ENCODE results near the gene P4HTM.

P4HTM gene

DNA sequence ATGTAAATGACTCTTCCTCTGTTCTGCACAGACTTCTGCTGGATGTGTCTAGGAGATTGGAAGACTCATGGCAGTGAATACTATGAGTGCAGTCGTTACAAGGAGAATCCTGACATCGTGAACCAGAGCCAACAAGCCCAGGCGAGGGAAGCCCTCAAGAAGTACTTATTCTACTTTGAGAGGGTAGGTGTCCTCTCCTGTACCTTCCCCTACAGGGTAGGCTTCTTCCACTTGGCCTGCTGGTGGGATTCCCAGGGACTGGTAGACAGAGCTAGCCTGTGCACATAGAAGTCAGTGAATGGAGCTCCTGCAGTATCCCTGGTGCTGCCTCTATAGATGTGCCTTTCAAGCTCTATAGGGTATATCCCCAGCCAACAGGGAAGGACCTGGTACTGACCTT is 10.6 kb upstream of the P4HTM start:
- Histone ChIP-seq H3K27ac (ENCODE audit: low read length) (no peak overlapping the region), H3K27me3 (ENCODE audit: insufficient read depth, low read length, poor library complexity) (no peaks in the 10 kb centered on the region), H3K4me3 (ENCODE audit: low read depth in 1 of 2, low read length in 2 of 2) (no peak overlapping the region), H3K9me3 (ENCODE audit: insufficient read depth, low read length, severe bottlenecking) (no peaks in the 10 kb centered on the region), H3K4me2 (ENCODE audit: insufficient read depth, low read length) (no peak overlapping the region), H2AFZ (ENCODE audit: low read depth, low read length) (no peak overlapping the region), H3K9ac (ENCODE audit: low read depth, low read length) (no peak overlapping the region), H3K79me2 (ENCODE audit: insufficient read depth, low read length) (no peaks in the 10 kb centered on the region), H3K36me3 (ENCODE audit: insufficient read depth, low read length) (peaks cover 85% of the 10 kb centered on the region), H3K4me1 (ENCODE audit: insufficient read depth, low read length) (no peaks in the 10 kb centered on the region), H4K20me1 (ENCODE audit: insufficient read depth, low read length) (0 out of 2 replicates have a peak, but pooled peaks cover 2% of the 10 kb centered on the region)
- ATAC-seq (ENCODE audit: insufficient read depth, low read depth), result no peak
- TF ChIP-seq EZH2 (IDR thresholded peaks at IDR 0.05; ENCODE audit: borderline replicate concordance, low read depth, low read length, severe bottlenecking), result no peak
- DNase-seq, result no peak

DNA sequence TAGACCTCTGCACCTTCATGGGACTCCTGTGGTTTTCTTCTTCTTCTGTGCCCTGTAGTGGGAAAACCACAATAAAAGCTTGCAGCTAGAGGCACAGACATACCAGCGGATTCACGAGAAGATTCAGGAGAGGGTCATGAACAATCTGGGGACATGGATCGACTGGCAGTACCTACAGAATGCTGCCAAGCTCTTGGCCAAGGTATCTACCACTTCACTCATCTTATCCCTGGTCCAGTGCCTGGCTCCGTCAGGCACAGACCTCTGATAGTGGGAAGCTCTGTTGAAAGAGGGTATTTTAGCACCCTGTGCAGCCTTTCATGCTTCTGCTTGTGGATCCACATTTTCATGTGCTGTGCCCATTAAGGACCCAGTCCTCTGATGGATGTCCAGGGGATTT is 9.7 kb upstream of the P4HTM start:
- TF ChIP-seq EZH2 (IDR thresholded peaks at IDR 0.05; ENCODE audit: borderline replicate concordance, low read depth, low read length, severe bottlenecking) (no peak), CTCF (IDR thresholded peaks at IDR 0.05; ENCODE audit: borderline replicate concordance, extremely low read depth, low read length, poor library complexity, severe bottlenecking) (no peak)
- no peak for ATAC-seq (ENCODE audit: insufficient read depth, low read depth)
- H3K4me3 ChIP-seq (ENCODE audit: low read depth in 1 of 2, low read length in 2 of 2), result no peak overlapping the region
- H2AFZ ChIP-seq (ENCODE audit: low read depth, low read length), result no peak overlapping the region
- DNase-seq, result no peak
- no peak overlapping the region for H3K27ac ChIP-seq (ENCODE audit: low read length)
- no peak overlapping the region for H3K9ac ChIP-seq (ENCODE audit: low read depth, low read length)
- H3K27me3 ChIP-seq (ENCODE audit: insufficient read depth, low read length, poor library complexity), result no peaks in the 10 kb centered on the region
- H3K4me2 ChIP-seq (ENCODE audit: insufficient read depth, low read length), result no peak overlapping the region
- H3K4me1 ChIP-seq (ENCODE audit: insufficient read depth, low read length), result no peaks in the 10 kb centered on the region
- H3K9me3 ChIP-seq (ENCODE audit: insufficient read depth, low read length, severe bottlenecking), result no peaks in the 10 kb centered on the region
- peaks cover 83% of the 10 kb centered on the region for H3K36me3 ChIP-seq (ENCODE audit: insufficient read depth, low read length)
- 0 out of 2 replicates have a peak, but pooled peaks cover 2% of the 10 kb centered on the region for H4K20me1 ChIP-seq (ENCODE audit: insufficient read depth, low read length)
- no peaks in the 10 kb centered on the region for H3K79me2 ChIP-seq (ENCODE audit: insufficient read depth, low read length)

GRCh38 chr3:48982016-48982415 is 8.0 kb upstream of the P4HTM start:
- no peak for ATAC-seq (ENCODE audit: insufficient read depth, low read depth)
- no peaks in the 10 kb centered on the region for H3K27me3 ChIP-seq (ENCODE audit: insufficient read depth, low read length, poor library complexity)
- H2AFZ ChIP-seq (ENCODE audit: low read depth, low read length), result no peak overlapping the region
- no peak overlapping the region for H3K27ac ChIP-seq (ENCODE audit: low read length)
- H3K9me3 ChIP-seq (ENCODE audit: insufficient read depth, low read length, severe bottlenecking), result no peaks in the 10 kb centered on the region
- H3K4me2 ChIP-seq (ENCODE audit: insufficient read depth, low read length), result no peak overlapping the region
- no peak overlapping the region for H3K9ac ChIP-seq (ENCODE audit: low read depth, low read length)
- TF ChIP-seq EZH2 (IDR thresholded peaks at IDR 0.05; ENCODE audit: borderline replicate concordance, low read depth, low read length, severe bottlenecking), result no peak
- no peak for TF ChIP-seq CTCF (IDR thresholded peaks at IDR 0.05; ENCODE audit: borderline replicate concordance, extremely low read depth, low read length, poor library complexity, severe bottlenecking)
- H4K20me1 ChIP-seq (ENCODE audit: insufficient read depth, low read length), result 0 out of 2 replicates have a peak, but pooled peaks cover 2% of the 10 kb centered on the region
- DNase-seq, result no peak
- H3K4me1 ChIP-seq (ENCODE audit: insufficient read depth, low read length), result no peaks in the 10 kb centered on the region
- H3K36me3 ChIP-seq (ENCODE audit: insufficient read depth, low read length), result peaks cover 68% of the 10 kb centered on the region
- no peaks in the 10 kb centered on the region for H3K79me2 ChIP-seq (ENCODE audit: insufficient read depth, low read length)
- no peak overlapping the region for H3K4me3 ChIP-seq (ENCODE audit: low read depth in 1 of 2, low read length in 2 of 2)

- Histone ChIP-seq H3K4me1 (ENCODE audit: insufficient read depth, low read length) (no peaks in the 10 kb centered on the region), H3K4me3 (ENCODE audit: low read depth in 1 of 2, low read length in 2 of 2) (no peak overlapping the region), H4K20me1 (ENCODE audit: insufficient read depth, low read length) (0 out of 2 replicates have a peak, but pooled peaks cover 2% of the 10 kb centered on the region), H3K27me3 (ENCODE audit: insufficient read depth, low read length, poor library complexity) (no peaks in the 10 kb centered on the region), H3K79me2 (ENCODE audit: insufficient read depth, low read length) (no peaks in the 10 kb centered on the region), H3K4me2 (ENCODE audit: insufficient read depth, low read length) (no peak overlapping the region), H2AFZ (ENCODE audit: low read depth, low read length) (no peak overlapping the region), H3K36me3 (ENCODE audit: insufficient read depth, low read length) (peaks cover 62% of the 10 kb centered on the region), H3K9ac (ENCODE audit: low read depth, low read length) (no peak overlapping the region), H3K27ac (ENCODE audit: low read length) (no peak overlapping the region), H3K9me3 (ENCODE audit: insufficient read depth, low read length, severe bottlenecking) (no peaks in the 10 kb centered on the region)
- DNase-seq (no peak), ATAC-seq (ENCODE audit: insufficient read depth, low read depth) (no peak)
- TF ChIP-seq CTCF (IDR thresholded peaks at IDR 0.05; ENCODE audit: borderline replicate concordance, extremely low read depth, low read length, poor library complexity, severe bottlenecking), result no peak
Observed at GRCh38 chr3:48982686-48983085, 7.4 kb upstream of the P4HTM start.

Data from DND-41 (cell line).